ENCODE measurements around the gene LRRC4C. TPM values are rescaled to one million over a fixed set of nuclear protein-coding genes. Genes with fewer than 3 reads are reported as not detected.

The LRRC4C gene
- total RNA-seq, 1 experiment from 2014 or later, result 0.13 TPM

- Histone ChIP-seq H3K27ac (ENCODE audit: insufficient read length, low read depth, low read length) (no peak overlapping the region), H3K4me2 (ENCODE audit: insufficient read depth, insufficient read length, low read length) (no peak overlapping the region), H4K5ac (ENCODE audit: insufficient read length, low read depth, low read length) (no peak overlapping the region), H3K9ac (ENCODE audit: extremely low read depth, insufficient read length, low read length) (no peak overlapping the region), H3K14ac (ENCODE audit: insufficient read depth, low read length) (no peak overlapping the region), H3K23me2 (ENCODE audit: insufficient read length, low read depth, low read length, poor library complexity, severe bottlenecking) (no peaks in the 10 kb centered on the region), H4K91ac (ENCODE audit: insufficient read length, low read depth, low read length) (no peak overlapping the region), H3K79me2 (ENCODE audit: insufficient read depth, low read length) (no peaks in the 10 kb centered on the region), H3K4me1 (ENCODE audit: insufficient read depth, low read length) (no peaks in the 10 kb centered on the region; the same call in 1 of the 2 replicates), H3K9me3 (ENCODE audit: control insufficient read depth, low read depth, low read length) (no peaks in the 10 kb centered on the region), H4K20me1 (ENCODE audit: control insufficient read depth, insufficient read depth, insufficient read length) (no peaks in the 10 kb centered on the region), H2BK15ac (ENCODE audit: low read depth, low read length) (no peak overlapping the region), H3K18ac (ENCODE audit: insufficient read length, low read depth, low read length) (no peak overlapping the region), H4K8ac (replicated peaks; ENCODE audit: insufficient read length, low read depth, low read length) (no peak overlapping the region), H3K27me3 (ENCODE audit: insufficient read depth, low read length) (no peaks in the 10 kb centered on the region), H3K4ac (ENCODE audit: low read depth, low read length) (no peak overlapping the region), H3T11ph (ENCODE audit: low read length) (no peak overlapping the region), H3K79me1 (ENCODE audit: insufficient read depth, low read depth, low read length, poor library complexity, severe bottlenecking) (no peaks in the 10 kb centered on the region), H2BK12ac (ENCODE audit: insufficient read length, low read depth, low read length) (no peak overlapping the region), H3K23ac (ENCODE audit: insufficient read length, low read depth, low read length) (no peak overlapping the region), H2BK5ac (ENCODE audit: insufficient read length, low read length) (no peak overlapping the region), H2BK120ac (ENCODE audit: low read depth, low read length, poor library complexity, severe bottlenecking) (no peak overlapping the region), H3K56ac (ENCODE audit: insufficient read length, low read depth, low read length) (no peak overlapping the region), H2BK20ac (ENCODE audit: low read depth, low read length, poor library complexity, severe bottlenecking) (no peak overlapping the region), H2AFZ (ENCODE audit: low read length) (no peak overlapping the region), H2AK5ac (ENCODE audit: insufficient read length, low read length) (no peak overlapping the region)
- TF ChIP-seq CTCF (conservative IDR thresholded peaks at IDR 0.05), result no peak
- Mint-ChIP-seq H3K27me3 (ENCODE audit: low read depth) (no peaks in the 10 kb centered on the region), H3K9me3 (no peaks in the 10 kb centered on the region; a peak in 2 of 5 replicates), H3K4me1 (peaks cover 0 to 6% of the 10 kb centered on the region in 2 experiments; a peak in 1 of 4 replicates), H3K4me3 (no peak overlapping the region), H3K36me3 (ENCODE audit: insufficient read depth in 1 of 3, low read depth in 3 of 3) (no peaks in the 10 kb centered on the region), H3K27ac (no peak overlapping the region)
- DNase-seq, result no peak
- WGBS (ENCODE audit: extremely low coverage, insufficient read length, low lambda C conversion rate), result no CpG with 5 or more reads among the region's 3 CpGs
Observed at GRCh38 chr11:40340911-40341310, 1118.5 kb downstream of the LRRC4C start.

Measured in H9 (cell line).